Stimulated activated naive CD4-positive, alpha-beta T cell treated with Interleukin-2 at 50 U/mL for 16 hours (primary cell): ENCODE measurements around the gene LAMC3.
"Not testable (repeated sequence)": the region's sequence is repeated elsewhere in the genome, so short reads cannot be mapped to it uniquely, and the experiment has no call there.

Source experiments
- DNase-seq: peaks from one replicate; lab custom pipeline; 2025; lab: John Stamatoyannopoulos, UW

The LAMC3 gene

GRCh38 chr9:131030239-131031004 lies 21.4 kb downstream of the LAMC3 start:
- no peak for DNase-seq

GRCh38 chr9:131031005-131031641 lies 22.1 kb downstream of the LAMC3 start:
- DNase-seq: no peak

GRCh38 chr9:131031642-131032005 lies 22.6 kb downstream of the LAMC3 start:
- DNase-seq: no peak

- DNase-seq: no peak
These were observed 23.4 kb downstream of the LAMC3 start for GRCh38 chr9:131032384-131032783.

GRCh38 chr9:131033269-131034224 lies 24.6 kb downstream of the LAMC3 start:
- DNase-seq: no peak

GRCh38 chr9:131034268-131034667 lies 25.3 kb downstream of the LAMC3 start:
- DNase-seq: no peak

GRCh38 chr9:131034749-131035148 lies 25.8 kb downstream of the LAMC3 start:
- DNase-seq: not testable (repeated sequence)

GRCh38 chr9:131035548-131035947 lies 26.6 kb downstream of the LAMC3 start:
- DNase-seq: no peak

- no peak for DNase-seq
These were observed 27.1 kb downstream of the LAMC3 start for GRCh38 chr9:131036071-131036470.

GRCh38 chr9:131036529-131037334 lies 27.8 kb downstream of the LAMC3 start:
- DNase-seq: no peak

GRCh38 chr9:131037335-131038255 lies 28.6 kb downstream of the LAMC3 start:
- no peak for DNase-seq

- no peak for DNase-seq
These were observed 29.5 kb downstream of the LAMC3 start for GRCh38 chr9:131038256-131039128.

- no peak for DNase-seq
These were observed 30.4 kb downstream of the LAMC3 start for GRCh38 chr9:131039129-131039954.

GRCh38 chr9:131042666-131043065 lies 33.7 kb downstream of the LAMC3 start:
- no peak for DNase-seq

- no peak for DNase-seq
These were observed 34.1 kb downstream of the LAMC3 start for GRCh38 chr9:131043087-131043486.

GRCh38 chr9:131043646-131044045 lies 34.7 kb downstream of the LAMC3 start:
- no peak for DNase-seq

- DNase-seq: no peak
These were observed 36.5 kb downstream of the LAMC3 start for GRCh38 chr9:131045300-131046092.

- no peak for DNase-seq
These were observed 37.1 kb downstream of the LAMC3 start for GRCh38 chr9:131046093-131046380.
